Cardiac muscle cell (in vitro differentiated cells and primary cell): ENCODE results near the gene TMEM170A. TPM values are rescaled to one million over a fixed set of nuclear protein-coding genes. Genes with fewer than 3 reads are reported as not detected.
A peak's percentile ranks its signal among the peaks of the same experiment; 100 is the strongest.
"Not testable (repeated sequence)": the region's sequence is repeated elsewhere in the genome, so short reads cannot be mapped to it uniquely, and the experiment has no call there.

Source experiments
- DNase-seq, 2 donors: peaks; one replicate each; pipeline versions ENCODE4 v3.0.0 to v3.0.0-alpha.2; 2010 to 2017; ENCODE audit warnings: low read depth in 1 of 2, low spot score in 1 of 2
- H3K27ac ChIP-seq: fragments of 200-600 bp; sonication (generic); 2 replicates; pipeline ENCODE4 v1.5.1; 2016
- H3K27me3 ChIP-seq: fragments of 200-600 bp; sonication (generic); 2 replicates; pipeline ENCODE4 v1.6.0; 2016; ENCODE audit warnings: control low read depth
- H3K36me3 ChIP-seq: fragments of 200-600 bp; sonication (generic); 2 replicates; pipeline ENCODE4 v1.5.1; 2016; ENCODE audit warnings: control low read depth
- H3K4me1 ChIP-seq: fragments of 200-600 bp; sonication (generic); 2 replicates; pipeline ENCODE4 v1.8.1; 2017; ENCODE audit warnings: low read depth, mild to moderate bottlenecking, mixed run types
- H3K4me3 ChIP-seq: fragments of 200-600 bp; sonication (generic); 2 replicates; pipeline ENCODE4 v1.5.1; 2016; ENCODE audit warnings: mild to moderate bottlenecking
- H3K9me3 ChIP-seq: fragments of 200-600 bp; sonication (generic); 2 replicates; pipeline ENCODE4 v1.5.1; 2017; ENCODE audit warnings: low read depth, mild to moderate bottlenecking, control low read depth
- polyA plus RNA-seq: library from polyadenylated mRNA; unstranded; fragments of >200 nt; fragmentation: Nextera tagmentation; extraction: Ambion mirVana; gene quantifications from 2 replicates; pipeline ENCODE4 v1.2.1, GENCODE V29; 2016
- total RNA-seq: library from RNA; depleted of rRNA; stranded (reverse); fragments of >200 nt; gene quantifications from 2 replicates; pipeline ENCODE4 v1.2.3, GENCODE V29; 2016
- TF ChIP-seq, protein P1 (sequence below): IDR thresholded peaks from 2 replicates; pipeline ENCODE4 v1.5.1; 2012; ENCODE audit warnings: low read depth, mild to moderate bottlenecking, low read length

Gene TMEM170A
- total and polyA plus RNA-seq, 2 experiments from 2014 or later: 22.7 to 29.0 TPM

DNA sequence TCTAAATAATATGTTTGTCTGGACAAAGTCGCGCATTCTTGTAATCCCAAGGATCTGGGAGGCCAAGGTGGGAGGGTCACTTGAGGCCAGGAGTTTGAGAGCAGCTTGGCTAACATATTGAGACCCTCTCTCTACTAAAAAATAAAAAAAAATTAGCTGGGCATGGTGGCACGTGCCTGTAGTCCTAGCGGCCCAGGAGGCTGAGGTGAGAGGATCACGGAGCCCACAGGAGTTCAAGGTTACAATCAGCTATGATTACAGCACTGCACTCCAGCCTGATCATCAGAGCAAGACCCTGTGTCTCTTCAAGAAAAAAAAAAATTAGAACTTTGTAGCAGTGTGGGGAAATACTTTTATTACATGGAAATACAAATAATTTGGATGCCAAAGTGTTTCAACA is 36.9 kb upstream of the TMEM170A start:
- no peaks in the 10 kb centered on the region for H3K27me3 ChIP-seq
- no peak overlapping the region for H3K27ac ChIP-seq
- H3K4me1 ChIP-seq: peaks cover 11% of the 10 kb centered on the region
- TF ChIP-seq, protein P1, sequence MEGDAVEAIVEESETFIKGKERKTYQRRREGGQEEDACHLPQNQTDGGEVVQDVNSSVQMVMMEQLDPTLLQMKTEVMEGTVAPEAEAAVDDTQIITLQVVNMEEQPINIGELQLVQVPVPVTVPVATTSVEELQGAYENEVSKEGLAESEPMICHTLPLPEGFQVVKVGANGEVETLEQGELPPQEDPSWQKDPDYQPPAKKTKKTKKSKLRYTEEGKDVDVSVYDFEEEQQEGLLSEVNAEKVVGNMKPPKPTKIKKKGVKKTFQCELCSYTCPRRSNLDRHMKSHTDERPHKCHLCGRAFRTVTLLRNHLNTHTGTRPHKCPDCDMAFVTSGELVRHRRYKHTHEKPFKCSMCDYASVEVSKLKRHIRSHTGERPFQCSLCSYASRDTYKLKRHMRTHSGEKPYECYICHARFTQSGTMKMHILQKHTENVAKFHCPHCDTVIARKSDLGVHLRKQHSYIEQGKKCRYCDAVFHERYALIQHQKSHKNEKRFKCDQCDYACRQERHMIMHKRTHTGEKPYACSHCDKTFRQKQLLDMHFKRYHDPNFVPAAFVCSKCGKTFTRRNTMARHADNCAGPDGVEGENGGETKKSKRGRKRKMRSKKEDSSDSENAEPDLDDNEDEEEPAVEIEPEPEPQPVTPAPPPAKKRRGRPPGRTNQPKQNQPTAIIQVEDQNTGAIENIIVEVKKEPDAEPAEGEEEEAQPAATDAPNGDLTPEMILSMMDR: no peak
- no peak overlapping the region for H3K4me3 ChIP-seq
- H3K36me3 ChIP-seq: no peaks in the 10 kb centered on the region
- no peak for DNase-seq
- H3K9me3 ChIP-seq: no peaks in the 10 kb centered on the region

DNA sequence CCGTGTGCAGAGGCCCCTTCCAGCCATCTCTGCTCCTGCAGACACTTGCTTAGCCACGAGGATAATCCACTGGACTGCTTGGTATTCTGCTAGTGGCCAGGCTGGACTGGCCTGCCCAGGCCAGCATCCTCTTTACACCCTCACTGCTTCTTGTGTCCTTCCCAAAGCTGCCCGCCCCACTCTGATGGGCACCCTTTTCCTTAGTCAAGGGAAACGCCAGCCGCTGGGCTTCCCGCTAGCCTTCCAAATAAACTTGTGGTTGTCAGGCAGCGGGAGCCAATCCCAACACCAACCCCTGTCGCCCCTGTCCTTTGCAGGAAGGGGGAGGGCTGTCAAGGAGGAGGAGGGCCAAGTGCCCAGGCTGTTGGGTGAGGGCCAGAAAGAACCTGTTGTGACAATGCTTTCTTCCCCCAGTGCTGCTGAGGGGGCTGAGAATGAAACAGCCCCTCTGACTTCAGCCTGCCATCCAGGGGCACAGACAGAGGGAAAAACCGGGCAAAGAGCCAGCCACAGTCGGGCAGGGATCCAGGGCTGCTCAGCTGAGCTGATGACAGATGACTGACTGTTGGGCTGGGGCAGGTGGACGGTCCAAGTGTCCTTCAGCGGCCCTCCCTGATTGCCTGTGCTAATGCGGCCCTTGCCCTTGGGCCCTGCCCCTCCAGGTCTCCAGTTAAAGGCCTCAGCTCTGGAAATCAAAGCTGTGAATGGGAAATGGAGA is 34.3 kb upstream of the TMEM170A start:
- not testable (repeated sequence) for H3K9me3 ChIP-seq, H3K36me3 ChIP-seq, H3K4me3 ChIP-seq
- peak in 1 of 2 donors; percentile 55 for DNase-seq
- peaks cover 11% of the 10 kb centered on the region for H3K4me1 ChIP-seq
- H3K27ac ChIP-seq: peak overlapping the region; percentile 51
- peaks cover 13% of the 10 kb centered on the region for H3K27me3 ChIP-seq

DNA sequence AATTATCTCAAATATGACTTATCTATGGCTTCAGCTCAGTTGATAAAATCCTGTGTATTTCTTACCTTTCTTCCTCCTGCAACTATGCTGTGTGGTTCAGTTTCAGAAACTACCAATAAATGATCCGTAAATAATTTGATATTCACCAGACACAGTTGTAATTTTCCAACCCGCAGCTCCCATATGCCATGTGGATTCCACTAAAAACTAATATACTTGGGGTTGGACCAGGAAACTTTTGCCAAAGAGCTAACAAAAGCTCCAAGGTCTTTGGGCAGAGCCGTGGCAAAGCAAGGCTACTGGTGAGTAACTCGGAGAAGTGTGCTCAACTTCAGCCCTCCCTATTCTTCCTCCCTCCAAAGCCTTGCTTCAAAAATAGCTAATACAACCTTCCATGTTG is 33.1 kb upstream of the TMEM170A start:
- no peaks in the 10 kb centered on the region for H3K9me3 ChIP-seq
- peaks cover 14% of the 10 kb centered on the region for H3K27me3 ChIP-seq
- TF ChIP-seq, protein P1: no peak
- H3K27ac ChIP-seq: no peak overlapping the region
- no peak for DNase-seq
- H3K36me3 ChIP-seq: no peaks in the 10 kb centered on the region
- H3K4me1 ChIP-seq: peaks cover 11% of the 10 kb centered on the region
- no peak overlapping the region for H3K4me3 ChIP-seq

DNA sequence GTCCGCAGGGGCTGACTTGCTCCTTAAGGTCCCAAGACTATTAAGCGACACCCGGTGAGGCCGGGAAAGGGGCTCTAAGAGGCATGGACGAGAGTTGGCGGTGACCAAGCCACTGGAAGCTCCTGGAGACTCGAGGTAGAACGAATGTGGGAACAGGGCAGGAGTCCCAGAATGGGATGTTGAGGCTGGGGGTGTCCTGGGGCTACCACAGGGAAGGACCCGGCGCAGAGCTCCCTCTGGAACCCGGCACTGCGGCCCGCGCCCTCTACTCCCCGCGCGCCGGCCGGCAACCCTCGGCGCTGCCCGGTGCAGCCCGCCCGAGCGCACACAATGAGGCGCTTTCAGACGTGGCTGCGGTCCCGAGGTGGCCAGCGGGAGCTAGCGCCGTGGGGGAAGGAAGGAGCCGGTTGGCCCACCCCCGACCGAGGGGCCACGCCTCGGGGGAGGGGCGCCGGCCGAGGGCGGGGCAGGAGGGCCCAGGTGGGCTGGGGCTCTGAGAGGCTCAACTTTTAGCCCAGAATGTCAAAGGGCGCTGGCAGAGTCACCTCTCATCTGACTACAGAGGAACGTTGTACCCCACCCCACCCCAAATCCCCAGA is 30.7 kb upstream of the TMEM170A start, which contains the start of gene CHST6:
TSS of gene CHST6 (minus strand) at position 366 of the 599 bp plus-strand sequence. CDS start 15,613 bp downstream, outside the sequence.
- peaks cover 14% of the 10 kb centered on the region for H3K27me3 ChIP-seq
- DNase-seq: peak; percentile 60 to 73
- TF ChIP-seq, protein P1: no peak
- peak within 1 kb of the TSS; percentile 35 for H3K4me3 ChIP-seq
- no peak within 1 kb of the TSS for H3K27ac ChIP-seq
- no peaks in the 10 kb centered on the region for H3K9me3 ChIP-seq
- peaks cover 11% of the 10 kb centered on the region for H3K4me1 ChIP-seq
- H3K36me3 ChIP-seq: no peaks in the 10 kb centered on the region

DNA sequence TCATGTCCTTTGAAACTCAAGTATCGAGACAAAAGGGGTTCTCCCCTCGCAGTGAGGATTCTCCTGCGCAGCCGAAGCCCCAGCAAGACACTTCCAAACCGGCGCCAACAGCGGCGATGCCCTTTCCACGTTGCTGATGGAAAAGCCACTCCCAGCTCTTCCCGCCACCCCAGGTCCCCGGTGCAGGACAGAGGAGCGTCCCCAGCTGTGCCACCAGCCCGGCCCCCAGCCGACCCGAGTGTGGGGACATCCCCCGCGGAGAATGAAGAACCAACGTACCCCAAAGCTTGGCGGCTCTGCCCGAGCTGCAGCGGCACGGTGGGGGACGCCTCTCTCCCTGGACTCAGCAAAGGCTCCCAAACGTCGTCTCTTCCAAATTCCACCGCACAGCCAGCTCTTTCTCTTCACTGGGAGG is 30.2 kb upstream of the TMEM170A start:
- no peak overlapping the region for H3K27ac ChIP-seq
- peak in 1 of 2 donors; percentile 21 for DNase-seq
- peak overlapping the region; percentile 35 for H3K4me3 ChIP-seq
- H3K27me3 ChIP-seq: peaks cover 14% of the 10 kb centered on the region
- H3K36me3 ChIP-seq: no peaks in the 10 kb centered on the region
- peaks cover 10% of the 10 kb centered on the region for H3K4me1 ChIP-seq
- H3K9me3 ChIP-seq: no peaks in the 10 kb centered on the region
- TF ChIP-seq, protein P1: no peak

DNA sequence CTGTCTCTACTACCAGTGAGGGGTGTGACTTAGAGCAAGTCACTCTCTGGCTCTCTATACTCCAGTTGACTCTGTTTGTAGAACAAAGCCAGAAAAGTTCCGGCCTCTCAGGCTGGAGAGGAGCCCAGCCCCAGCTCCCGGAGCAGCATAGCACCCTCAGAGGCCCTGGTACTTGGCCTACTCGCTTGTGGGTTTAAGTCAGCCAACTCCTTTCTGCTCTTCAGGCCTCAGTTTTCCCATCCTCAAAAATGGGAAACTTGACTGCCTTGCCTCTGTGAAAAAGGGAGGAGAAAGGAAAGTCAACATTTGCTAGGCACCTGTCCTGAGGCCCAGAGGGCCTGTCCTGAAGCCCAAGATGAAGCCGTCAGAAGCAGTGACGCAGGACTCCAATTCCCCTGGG is 29.7 kb upstream of the TMEM170A start:
- no peaks in the 10 kb centered on the region for H3K36me3 ChIP-seq
- peak overlapping the region; percentile 35 for H3K4me3 ChIP-seq
- H3K27me3 ChIP-seq: peaks cover 14% of the 10 kb centered on the region
- no peak overlapping the region for H3K27ac ChIP-seq
- H3K4me1 ChIP-seq: peaks cover 5% of the 10 kb centered on the region
- TF ChIP-seq, protein P1: no peak
- DNase-seq: no peak
- H3K9me3 ChIP-seq: no peaks in the 10 kb centered on the region
